RPMI7951 (cell line): Measurements from ENCODE around the gene DHX8. TPM values are rescaled to one million over a fixed set of nuclear protein-coding genes. Genes with fewer than 3 reads are reported as not detected.

Experiments used
- DNase-seq: peaks from one replicate; pipeline ENCODE4 v3.0.0-alpha.2; 2012; ENCODE audit warnings: low read depth
- total RNA-seq: library from RNA; depleted of rRNA; stranded (reverse); fragments of >200 nt; shearing (Covaris generic); gene quantifications from 2 replicates; pipeline ENCODE4 v1.2.3, GENCODE V29; 2014

DHX8 gene
- total RNA-seq, 1 experiment from 2014 or later: 36.4 TPM

- no peak for DNase-seq
These were observed 63.4 kb downstream of the DHX8 start for GRCh38 chr17:43547189-43547550.

GRCh38 chr17:43547659-43548256 is 64.0 kb downstream of the DHX8 start:
- DNase-seq: no peak

- no peak for DNase-seq
These were observed 65.1 kb downstream of the DHX8 start for GRCh38 chr17:43548689-43549379.

GRCh38 chr17:43549496-43549895 is 65.7 kb downstream of the DHX8 start:
- no peak for DNase-seq

GRCh38 chr17:43550754-43551153 is 67.0 kb downstream of the DHX8 start:
- DNase-seq: no peak

GRCh38 chr17:43552229-43552837 is 68.6 kb downstream of the DHX8 start:
- no peak for DNase-seq

GRCh38 chr17:43553573-43553972 is 69.8 kb downstream of the DHX8 start:
- DNase-seq: no peak

GRCh38 chr17:43554857-43555256 is 71.1 kb downstream of the DHX8 start:
- no peak for DNase-seq

GRCh38 chr17:43556292-43556691 is 72.5 kb downstream of the DHX8 start:
- peak; percentile 76 for DNase-seq

- DNase-seq: no peak
These were observed 75.0 kb downstream of the DHX8 start for GRCh38 chr17:43558805-43559160.

GRCh38 chr17:43559161-43559816 is 75.5 kb downstream of the DHX8 start:
- peak; percentile 37 for DNase-seq

GRCh38 chr17:43560461-43561427 is 77.0 kb downstream of the DHX8 start:
- no peak for DNase-seq

- DNase-seq: no peak
These were observed 79.2 kb downstream of the DHX8 start for GRCh38 chr17:43562679-43563599.

- no peak for DNase-seq
These were observed 80.1 kb downstream of the DHX8 start for GRCh38 chr17:43563600-43564594.

- DNase-seq: no peak
These were observed 84.8 kb downstream of the DHX8 start for GRCh38 chr17:43568506-43569082.

- peak; percentile 88 for DNase-seq
These were observed 86.7 kb downstream of the DHX8 start for GRCh38 chr17:43570518-43570928.

GRCh38 chr17:43572368-43572980 is 88.7 kb downstream of the DHX8 start:
- peak; percentile 71 for DNase-seq

GRCh38 chr17:43573579-43574321 is 90.0 kb downstream of the DHX8 start:
- no peak for DNase-seq
